HEK293 (cell line): Measurements from ENCODE around the gene FRYL.

Experiments used
- CTCF ChIA-PET: fragments of 350-600 bp; formaldehyde crosslinking; extraction: SDS; loops from one replicate; lab custom pipeline; 2021; ENCODE audit warnings: antibody characterized with exemption; lab: Yijun Ruan, JAX
- POLR2A ChIA-PET: fragments of 300-600 bp; formaldehyde crosslinking; extraction: SDS; loops from one replicate; lab custom pipeline; 2020; ENCODE audit warnings: antibody characterized with exemption, inconsistent platforms; lab: Yijun Ruan, JAX
- H3K27ac ChIP-seq: fragments of 200-500 bp; sonication (Bioruptor generic); 2 replicates; pipeline ENCODE4 v1.5.1; 2014; ENCODE audit warnings: low read depth, low read length, control low read depth, inconsistent platforms; ENCODE audit errors: extremely low read depth
- H3K36me3 ChIP-seq, 2 experiments: fragments of 200-500 bp in 1 of 2; sonication (Bioruptor generic) in 1 of 2; 1 replicate in 1 of 2; 2 replicates in 1 of 2; pipeline ENCODE4 v1.5.1; 2014 to 2017; ENCODE audit warnings: inconsistent platforms in 2 of 2, low read length in 2 of 2; ENCODE audit not compliant: control insufficient read depth in 2 of 2, insufficient read depth in 1 of 2
- H3K4me1 ChIP-seq: fragments of 200-500 bp; sonication (Bioruptor generic); 2 replicates; pipeline ENCODE4 v1.5.1; 2014; ENCODE audit warnings: mild to moderate bottlenecking, low read length, inconsistent platforms; ENCODE audit not compliant: control insufficient read depth, insufficient read depth
- H3K4me3 ChIP-seq: 2 replicates; pipeline ENCODE4 v1.5.1; 2011; ENCODE audit warnings: low read depth, mild to moderate bottlenecking, control low read depth, low read length, moderate library complexity
- H3K9me3 ChIP-seq: fragments of 200-500 bp; sonication (Bioruptor generic); 2 replicates; pipeline ENCODE4 v1.5.1; 2014; ENCODE audit warnings: low read depth, low read length, inconsistent platforms; ENCODE audit not compliant: control insufficient read depth, insufficient read depth
- GLI2 ChIP-seq: fragments of 450-650 bp; formaldehyde crosslinking; IDR thresholded peaks from 2 replicates; pipeline ENCODE4; 2017; ENCODE audit warnings: missing biosample characterization, missing genetic modification characterization, low read depth, borderline replicate concordance
- HOXC10 ChIP-seq: sonication (generic); formaldehyde crosslinking; IDR thresholded peaks from 2 replicates; pipeline ENCODE4 v1.8.1; 2023; ENCODE audit warnings: mild to moderate bottlenecking, missing genetic modification reagents
- TRIM28 ChIP-seq: IDR thresholded peaks from 2 replicates; pipeline ENCODE4 v1.6.1; 2011; ENCODE audit warnings: low read length, control low read depth, borderline replicate concordance
- ZBTB10 ChIP-seq: fragments of 450-650 bp; formaldehyde crosslinking; IDR thresholded peaks from 2 replicates; pipeline ENCODE4 v1.5.1; 2016; ENCODE audit warnings: missing biosample characterization, missing genetic modification characterization
- ZBTB17 ChIP-seq: fragments of 450-650 bp; formaldehyde crosslinking; IDR thresholded peaks from 2 replicates; pipeline ENCODE4 v1.5.1; 2016; ENCODE audit warnings: missing biosample characterization, missing genetic modification characterization
- ZBTB44 ChIP-seq: fragments of 450-650 bp; IDR thresholded peaks from 2 replicates; pipeline ENCODE4 v1.5.1; 2018; ENCODE audit warnings: missing biosample characterization, mild to moderate bottlenecking, missing genetic modification characterization
- ZIC2 ChIP-seq: fragments of 450-650 bp; formaldehyde crosslinking; IDR thresholded peaks from 2 replicates; pipeline ENCODE4 v1.5.1; 2016; ENCODE audit warnings: missing biosample characterization, missing genetic modification characterization
- ZNF132 ChIP-seq: fragments of 450-650 bp; formaldehyde crosslinking; IDR thresholded peaks from 2 replicates; pipeline ENCODE4 v1.5.1; 2017; ENCODE audit warnings: missing biosample characterization, missing genetic modification characterization, borderline replicate concordance
- ZNF169 ChIP-seq: fragments of 450-650 bp; formaldehyde crosslinking; IDR thresholded peaks from 2 replicates; pipeline ENCODE4 v1.5.1; 2016; ENCODE audit warnings: missing biosample characterization, missing genetic modification characterization
- ZNF2 ChIP-seq: fragments of 450-650 bp; formaldehyde crosslinking; IDR thresholded peaks from 2 replicates; pipeline ENCODE4 v1.5.1; 2016; ENCODE audit warnings: missing biosample characterization, missing genetic modification characterization
- ZNF221 ChIP-seq: fragments of 450-650 bp; formaldehyde crosslinking; IDR thresholded peaks from 2 replicates; pipeline ENCODE4 v1.5.1; 2017; ENCODE audit warnings: missing biosample characterization, missing genetic modification characterization, borderline replicate concordance
- ZNF280C ChIP-seq: fragments of 450-650 bp; formaldehyde crosslinking; IDR thresholded peaks from 2 replicates; pipeline ENCODE4 v1.5.1; 2016; ENCODE audit warnings: missing biosample characterization, missing genetic modification characterization
- ZNF292 ChIP-seq: fragments of 450-650 bp; formaldehyde crosslinking; IDR thresholded peaks from 2 replicates; pipeline ENCODE4 v1.5.1; 2016; ENCODE audit warnings: low read depth, missing biosample characterization, missing genetic modification characterization, borderline replicate concordance
- ZNF311 ChIP-seq: fragments of 450-650 bp; formaldehyde crosslinking; IDR thresholded peaks from 2 replicates; pipeline ENCODE4 v1.5.1; 2017; ENCODE audit warnings: missing biosample characterization, missing genetic modification characterization, borderline replicate concordance
- ZNF335 ChIP-seq: fragments of 450-650 bp; formaldehyde crosslinking; conservative IDR thresholded peaks from 2 replicates; pipeline ENCODE4 v1.5.1; 2016; ENCODE audit warnings: missing biosample characterization, missing genetic modification characterization
- ZNF362 ChIP-seq: fragments of 450-650 bp; formaldehyde crosslinking; IDR thresholded peaks from 2 replicates; pipeline ENCODE4 v1.5.1; 2016; ENCODE audit warnings: missing biosample characterization, missing genetic modification characterization
- ZNF398 ChIP-seq: fragments of 450-650 bp; formaldehyde crosslinking; IDR thresholded peaks from 2 replicates; pipeline ENCODE4 v1.5.1; 2017; ENCODE audit warnings: missing biosample characterization, missing genetic modification characterization
- ZNF48 ChIP-seq: fragments of 450-650 bp; formaldehyde crosslinking; IDR thresholded peaks from 2 replicates; pipeline ENCODE4 v1.5.1; 2016; ENCODE audit warnings: missing biosample characterization, missing genetic modification characterization
- ZNF488 ChIP-seq: fragments of 450-650 bp; formaldehyde crosslinking; IDR thresholded peaks from 2 replicates; pipeline ENCODE4 v1.5.1; 2016; ENCODE audit warnings: missing biosample characterization, missing genetic modification characterization
- ZNF530 ChIP-seq: fragments of 450-650 bp; formaldehyde crosslinking; IDR thresholded peaks from 2 replicates; pipeline ENCODE4 v1.5.1; 2016; ENCODE audit warnings: low read depth, missing biosample characterization, missing genetic modification characterization
- ZNF623 ChIP-seq: fragments of 450-650 bp; formaldehyde crosslinking; IDR thresholded peaks from 2 replicates; pipeline ENCODE4 v1.5.1; 2016; ENCODE audit warnings: missing biosample characterization, missing genetic modification characterization
- ZNF645 ChIP-seq: fragments of 450-650 bp; formaldehyde crosslinking; IDR thresholded peaks from 2 replicates; pipeline ENCODE4; 2016; ENCODE audit warnings: missing biosample characterization, missing genetic modification characterization
- ZNF768 ChIP-seq: fragments of 450-650 bp; formaldehyde crosslinking; IDR thresholded peaks from 2 replicates; pipeline ENCODE4 v1.5.1; 2018; ENCODE audit warnings: missing biosample characterization, mild to moderate bottlenecking, missing genetic modification characterization
- ZNF791 ChIP-seq: fragments of 450-650 bp; formaldehyde crosslinking; IDR thresholded peaks from 2 replicates; pipeline ENCODE4 v1.5.1; 2016; ENCODE audit warnings: missing biosample characterization, missing genetic modification characterization

FRYL gene

GRCh38 chr4:48708610-48709009, 71.5 kb downstream of the FRYL start:
- TF ChIP-seq GLI2 (tag by site-specific recombination), result no peak
- TF ChIP-seq ZNF398 (tag by site-specific recombination), result no peak
- no peak for TF ChIP-seq ZNF362
- TF ChIP-seq ZNF623, result no peak
- no peak for TF ChIP-seq ZNF169 (tag by site-specific recombination)
- TF ChIP-seq ZNF768 (tag by site-specific recombination), result no peak
- no peak for TF ChIP-seq ZNF335
- no peak for TF ChIP-seq ZNF645 (tag by site-specific recombination)
- no peak for TF ChIP-seq ZNF530
- no peak for TF ChIP-seq ZNF48 (tag by site-specific recombination)
- TF ChIP-seq TRIM28, result no peak
- no peak for TF ChIP-seq HOXC10 (CRISPR knock-in tag)
- no peak for TF ChIP-seq ZBTB10 (tag by site-specific recombination)
- TF ChIP-seq ZBTB44 (tag by site-specific recombination), result no peak
- TF ChIP-seq ZNF292 (tag by site-specific recombination), result no peak
- no peak for TF ChIP-seq ZNF221
- no peak for TF ChIP-seq ZIC2 (tag by site-specific recombination)
- TF ChIP-seq ZNF311, result no peak
- TF ChIP-seq ZBTB17 (tag by site-specific recombination), result no peak
- POLR2A ChIA-PET, result no interaction called here
- no peak overlapping the region for H3K27ac ChIP-seq
- H3K4me1 ChIP-seq, result no peaks in the 10 kb centered on the region
- peaks cover 0 to 2% of the 10 kb centered on the region in 2 experiments; a peak in 1 of 3 replicates for H3K36me3 ChIP-seq
- H3K9me3 ChIP-seq, result no peaks in the 10 kb centered on the region
- no peak overlapping the region for H3K4me3 ChIP-seq
- CTCF ChIA-PET, result no interaction called here

- ChIA-PET POLR2A (no interaction called here), CTCF (no interaction called here)
- no peak overlapping the region for H3K27ac ChIP-seq
- no peaks in the 10 kb centered on the region for H3K4me1 ChIP-seq
- peaks cover 0 to 2% of the 10 kb centered on the region in 2 experiments; a peak in 1 of 3 replicates for H3K36me3 ChIP-seq
- H3K9me3 ChIP-seq, result no peaks in the 10 kb centered on the region
- H3K4me3 ChIP-seq, result no peak overlapping the region
- TF ChIP-seq ZNF791 (no peak), ZNF2 (tag by site-specific recombination) (no peak), ZNF488 (no peak), ZNF280C (no peak), ZNF132 (tag by site-specific recombination) (no peak)
Observed at GRCh38 chr4:48706736-48707135, 73.3 kb downstream of the FRYL start.
